BLaER1 (cell line): ENCODE measurements around the gene ARHGAP24.

ENCODE experiments used
- H3K27ac ChIP-seq: shearing (Covaris generic); formaldehyde crosslinking; 2 replicates; pipeline ENCODE4 v1.8.1; 2022
- H3K27me3 ChIP-seq: shearing (Covaris generic); formaldehyde crosslinking; 2 replicates; pipeline ENCODE4 v1.8.1; 2022
- H3K36me3 ChIP-seq: shearing (Covaris generic); formaldehyde crosslinking; 2 replicates; pipeline ENCODE4 v1.8.1; 2022
- H3K4me1 ChIP-seq: shearing (Covaris generic); formaldehyde crosslinking; 2 replicates; pipeline ENCODE4 v1.8.1; 2022
- H3K4me2 ChIP-seq: shearing (Covaris generic); formaldehyde crosslinking; 2 replicates; pipeline ENCODE4 v1.8.1; 2022
- H3K4me3 ChIP-seq: shearing (Covaris generic); formaldehyde crosslinking; 2 replicates; pipeline ENCODE4 v1.8.1; 2022
- H3K9ac ChIP-seq: shearing (Covaris generic); formaldehyde crosslinking; 2 replicates; pipeline ENCODE4 v1.8.1; 2022
- H3K9me3 ChIP-seq: shearing (Covaris generic); formaldehyde crosslinking; 2 replicates; pipeline ENCODE4 v1.8.1; 2022
- H4K20me1 ChIP-seq: shearing (Covaris generic); formaldehyde crosslinking; 2 replicates; pipeline ENCODE4 v1.8.1; 2022
- Cebpa-rat ChIP-seq: shearing (Covaris generic); IDR thresholded peaks from 2 replicates; pipeline ENCODE4 v1.8.1; 2022

ARHGAP24 gene

GRCh38 chr4:85762529-85762871, 287.6 kb downstream of the ARHGAP24 start:
- H3K36me3 ChIP-seq, result no peaks in the 10 kb centered on the region
- no peak overlapping the region for H3K4me3 ChIP-seq
- H3K9ac ChIP-seq, result no peak overlapping the region
- no peaks in the 10 kb centered on the region for H4K20me1 ChIP-seq
- no peaks in the 10 kb centered on the region for H3K27me3 ChIP-seq
- no peak for TF ChIP-seq Cebpa-rat
- no peaks in the 10 kb centered on the region for H3K9me3 ChIP-seq
- no peaks in the 10 kb centered on the region for H3K4me1 ChIP-seq
- H3K27ac ChIP-seq, result no peak overlapping the region
- H3K4me2 ChIP-seq, result no peak overlapping the region

GRCh38 chr4:85763202-85763601, 288.3 kb downstream of the ARHGAP24 start:
- Histone ChIP-seq H3K9me3 (no peaks in the 10 kb centered on the region), H3K4me2 (no peak overlapping the region), H3K36me3 (no peaks in the 10 kb centered on the region), H3K4me1 (no peaks in the 10 kb centered on the region), H4K20me1 (no peaks in the 10 kb centered on the region), H3K27me3 (no peaks in the 10 kb centered on the region), H3K9ac (no peak overlapping the region), H3K27ac (no peak overlapping the region), H3K4me3 (no peak overlapping the region)
- TF ChIP-seq Cebpa-rat, result no peak

GRCh38 chr4:85767649-85768048, 292.7 kb downstream of the ARHGAP24 start:
- H3K4me3 ChIP-seq, result no peak overlapping the region
- H3K27me3 ChIP-seq, result no peaks in the 10 kb centered on the region
- no peaks in the 10 kb centered on the region for H3K36me3 ChIP-seq
- H4K20me1 ChIP-seq, result no peaks in the 10 kb centered on the region
- no peak for TF ChIP-seq Cebpa-rat
- no peaks in the 10 kb centered on the region for H3K4me1 ChIP-seq
- no peaks in the 10 kb centered on the region for H3K9me3 ChIP-seq
- H3K27ac ChIP-seq, result no peak overlapping the region
- no peak overlapping the region for H3K9ac ChIP-seq
- H3K4me2 ChIP-seq, result no peak overlapping the region

- Histone ChIP-seq H3K27me3 (no peaks in the 10 kb centered on the region), H3K4me2 (no peak overlapping the region), H3K9me3 (no peaks in the 10 kb centered on the region), H3K36me3 (no peaks in the 10 kb centered on the region), H3K9ac (no peak overlapping the region), H4K20me1 (no peaks in the 10 kb centered on the region), H3K4me1 (no peaks in the 10 kb centered on the region), H3K27ac (no peak overlapping the region), H3K4me3 (no peak overlapping the region)
- TF ChIP-seq Cebpa-rat, result no peak
Measured at GRCh38 chr4:85769009-85769408, 294.1 kb downstream of the ARHGAP24 start.

GRCh38 chr4:85772470-85772869, 297.5 kb downstream of the ARHGAP24 start:
- H3K4me2 ChIP-seq, result no peak overlapping the region
- H3K36me3 ChIP-seq, result no peaks in the 10 kb centered on the region
- TF ChIP-seq Cebpa-rat, result no peak
- no peak overlapping the region for H3K27ac ChIP-seq
- H3K4me1 ChIP-seq, result no peaks in the 10 kb centered on the region
- no peaks in the 10 kb centered on the region for H4K20me1 ChIP-seq
- H3K4me3 ChIP-seq, result no peak overlapping the region
- H3K27me3 ChIP-seq, result no peaks in the 10 kb centered on the region
- H3K9me3 ChIP-seq, result no peaks in the 10 kb centered on the region
- no peak overlapping the region for H3K9ac ChIP-seq

GRCh38 chr4:85773372-85773771, 298.4 kb downstream of the ARHGAP24 start:
- Histone ChIP-seq H3K9me3 (no peaks in the 10 kb centered on the region), H3K4me2 (no peak overlapping the region), H3K4me1 (no peaks in the 10 kb centered on the region), H3K4me3 (no peak overlapping the region), H3K27ac (no peak overlapping the region), H3K27me3 (no peaks in the 10 kb centered on the region), H4K20me1 (no peaks in the 10 kb centered on the region), H3K36me3 (no peaks in the 10 kb centered on the region), H3K9ac (no peak overlapping the region)
- TF ChIP-seq Cebpa-rat, result no peak

- Histone ChIP-seq H3K27ac (no peak overlapping the region), H4K20me1 (no peaks in the 10 kb centered on the region), H3K4me2 (no peak overlapping the region), H3K9ac (no peak overlapping the region), H3K27me3 (no peaks in the 10 kb centered on the region), H3K4me3 (no peak overlapping the region), H3K9me3 (no peaks in the 10 kb centered on the region), H3K36me3 (no peaks in the 10 kb centered on the region), H3K4me1 (no peaks in the 10 kb centered on the region)
- no peak for TF ChIP-seq Cebpa-rat
Measured at GRCh38 chr4:85774000-85774399, 299.1 kb downstream of the ARHGAP24 start.

- Histone ChIP-seq H4K20me1 (no peaks in the 10 kb centered on the region), H3K27me3 (no peaks in the 10 kb centered on the region), H3K4me1 (no peaks in the 10 kb centered on the region), H3K9me3 (no peaks in the 10 kb centered on the region), H3K27ac (no peak overlapping the region), H3K9ac (no peak overlapping the region), H3K4me2 (no peak overlapping the region), H3K36me3 (no peaks in the 10 kb centered on the region), H3K4me3 (no peak overlapping the region)
- TF ChIP-seq Cebpa-rat, result no peak
Measured at GRCh38 chr4:85774489-85774888, 299.5 kb downstream of the ARHGAP24 start.

GRCh38 chr4:85776096-85776495, 301.1 kb downstream of the ARHGAP24 start:
- no peak for TF ChIP-seq Cebpa-rat
- Histone ChIP-seq H3K4me3 (no peak overlapping the region), H3K27me3 (no peaks in the 10 kb centered on the region), H3K36me3 (no peaks in the 10 kb centered on the region), H4K20me1 (no peaks in the 10 kb centered on the region), H3K4me1 (no peaks in the 10 kb centered on the region), H3K27ac (no peak overlapping the region), H3K9ac (no peak overlapping the region), H3K9me3 (no peaks in the 10 kb centered on the region), H3K4me2 (no peak overlapping the region)

GRCh38 chr4:85776579-85776978, 301.6 kb downstream of the ARHGAP24 start:
- H3K4me2 ChIP-seq, result no peak overlapping the region
- no peak overlapping the region for H3K4me3 ChIP-seq
- no peaks in the 10 kb centered on the region for H3K27me3 ChIP-seq
- H3K9me3 ChIP-seq, result no peaks in the 10 kb centered on the region
- no peak overlapping the region for H3K9ac ChIP-seq
- no peaks in the 10 kb centered on the region for H3K4me1 ChIP-seq
- no peaks in the 10 kb centered on the region for H3K36me3 ChIP-seq
- no peak for TF ChIP-seq Cebpa-rat
- no peak overlapping the region for H3K27ac ChIP-seq
- no peaks in the 10 kb centered on the region for H4K20me1 ChIP-seq

GRCh38 chr4:85777908-85778631, 303.1 kb downstream of the ARHGAP24 start:
- no peaks in the 10 kb centered on the region for H3K4me1 ChIP-seq
- no peaks in the 10 kb centered on the region for H4K20me1 ChIP-seq
- TF ChIP-seq Cebpa-rat, result no peak
- no peak overlapping the region for H3K4me3 ChIP-seq
- no peaks in the 10 kb centered on the region for H3K9me3 ChIP-seq
- H3K36me3 ChIP-seq, result no peaks in the 10 kb centered on the region
- no peak overlapping the region for H3K9ac ChIP-seq
- no peak overlapping the region for H3K4me2 ChIP-seq
- no peaks in the 10 kb centered on the region for H3K27me3 ChIP-seq
- H3K27ac ChIP-seq, result no peak overlapping the region
